PC-9 (cell line): ENCODE measurements around the gene MRPS33. TPM values are rescaled to one million over a fixed set of nuclear protein-coding genes. Genes with fewer than 3 reads are reported as not detected.

Source experiments
- BruUV-seq: library from RNA; stranded (reverse); fragments of 400-500 nt; replicated peaks from 2 replicates; lab custom pipeline; 2021; lab: Mats Ljungman, UMichigan
- CTCF ChIA-PET: fragments of 300-600 bp; sonication (Branson Sonifier 250); formaldehyde crosslinking; loops from one replicate; lab custom pipeline; 2022; ENCODE audit warnings: antibody characterized with exemption; lab: Charles Lee
- POLR2A ChIA-PET: fragments of 300-600 bp; sonication (Branson Sonifier 250); formaldehyde crosslinking; loops from one replicate; lab custom pipeline; 2022; ENCODE audit warnings: antibody characterized with exemption; ENCODE audit not compliant: unreplicated experiment; lab: Charles Lee
- DNase-seq, 2 experiments: peaks; one replicate each; pipeline versions ENCODE4 v3.0.0 to v3.0.0-alpha.2; 2015 to 2022; ENCODE audit warnings: mixed read lengths in 1 of 2
- H2AFZ ChIP-seq: fragments of 200-600 bp; sonication (generic); 2 replicates; pipeline ENCODE4 v1.8.1; 2017; ENCODE audit warnings: antibody characterized with exemption
- H3F3A ChIP-seq: fragments of 200-600 bp; sonication (generic); 2 replicates; pipeline ENCODE4 v1.8.1; 2017; ENCODE audit warnings: antibody characterized with exemption, mild to moderate bottlenecking, low read depth; ENCODE audit not compliant: insufficient read depth
- H3K27ac ChIP-seq: fragments of 200-600 bp; sonication (generic); 2 replicates; pipeline ENCODE4 v1.6.1; 2016; ENCODE audit warnings: mixed run types
- H3K27me3 ChIP-seq: fragments of 200-600 bp; sonication (generic); 2 replicates; pipeline ENCODE4 v1.6.1; 2016; ENCODE audit warnings: low read depth, mixed run types; ENCODE audit not compliant: insufficient read depth
- H3K36me3 ChIP-seq: fragments of 200-600 bp; sonication (generic); 2 replicates; pipeline ENCODE4 v1.6.1; 2016; ENCODE audit warnings: low read depth, mixed run types
- H3K4me1 ChIP-seq: fragments of 200-600 bp; sonication (generic); replicated peaks from 2 replicates; pipeline ENCODE4 v1.6.1; 2016; ENCODE audit warnings: mixed run types; ENCODE audit not compliant: insufficient read depth
- H3K4me2 ChIP-seq: fragments of 200-600 bp; sonication (generic); 2 replicates; pipeline ENCODE4 v1.6.1; 2017; ENCODE audit warnings: mixed run types
- H3K4me3 ChIP-seq: fragments of 200-600 bp; sonication (generic); 2 replicates; pipeline ENCODE4 v1.6.1; 2016; ENCODE audit warnings: mixed run types
- H3K79me2 ChIP-seq: fragments of 200-600 bp; sonication (generic); 2 replicates; pipeline ENCODE4 v1.6.1; 2017; ENCODE audit warnings: low read depth, mixed run types
- H3K9me2 ChIP-seq: fragments of 200-600 bp; sonication (generic); 2 replicates; pipeline ENCODE4 v1.8.1; 2017; ENCODE audit warnings: mild to moderate bottlenecking; ENCODE audit not compliant: insufficient read depth
- H3K9me3 ChIP-seq: fragments of 200-600 bp; sonication (generic); 2 replicates; pipeline ENCODE4 v1.8.1; 2016; ENCODE audit warnings: low read depth; ENCODE audit not compliant: insufficient read depth
- H4K20me1 ChIP-seq: fragments of 200-600 bp; sonication (generic); 2 replicates; pipeline ENCODE4 v1.8.1; 2017; ENCODE audit not compliant: insufficient read depth
- EZH2 ChIP-seq: fragments of 200-600 bp; sonication (generic); IDR thresholded peaks from 2 replicates; pipeline ENCODE4 v1.8.0; 2017; ENCODE audit warnings: antibody characterized with exemption, low read depth
- intact Hi-C: fragments of 100-400 bp; cut with micrococcal nuclease; formaldehyde crosslinking; loops from one replicate; pipeline ENCODE4 v1.10.0; 2022; ENCODE audit not compliant: unreplicated experiment
- total RNA-seq: library from RNA; stranded (reverse); gene quantifications from 2 replicates; pipeline ENCODE4 v1.2.3, GENCODE V29; 2021
- TF ChIP-seq, protein P1 (sequence below): fragments of 200-600 bp; sonication (generic); conservative IDR thresholded peaks from 2 replicates; pipeline ENCODE4 v1.6.1; 2017; ENCODE audit warnings: mixed run types, antibody characterized with exemption, mild to moderate bottlenecking, moderate library complexity

The MRPS33 gene
- total RNA-seq, 1 experiment from 2014 or later, result 84.4 TPM

DNA sequence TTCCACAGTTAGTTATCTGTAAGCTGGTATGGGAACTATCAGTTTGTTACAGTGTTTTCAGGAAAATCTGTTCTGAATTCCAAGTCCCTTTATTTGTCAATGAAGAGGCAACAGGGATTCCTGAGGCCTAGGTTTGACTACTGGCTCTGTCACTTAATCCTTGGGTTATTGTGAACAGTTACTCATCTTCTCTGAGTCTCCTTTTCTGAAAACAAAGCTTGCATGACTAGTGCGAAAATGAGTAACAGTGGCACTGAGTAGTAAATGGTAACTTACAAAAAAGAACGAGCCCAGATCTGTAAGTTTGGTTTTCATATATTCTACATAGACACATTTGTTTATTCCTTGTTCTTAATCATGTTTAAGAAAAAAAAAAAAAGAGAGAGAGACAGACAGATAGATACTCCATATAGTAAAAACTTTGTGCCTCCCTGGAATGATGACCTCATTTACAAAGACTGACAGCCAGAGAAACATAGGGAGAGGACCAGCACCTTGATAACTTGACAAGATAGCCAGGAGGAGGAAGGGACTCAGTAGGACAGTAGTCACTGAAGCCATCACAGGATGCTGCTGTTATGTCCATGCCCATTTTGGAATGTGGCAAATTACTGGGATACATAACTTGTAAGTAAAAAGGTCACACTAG is 1.9 kb downstream of the MRPS33 start:
- H3K27ac ChIP-seq, result no peak overlapping the region
- CTCF ChIA-PET, result no interaction called here
- intact Hi-C loops, result loop anchor here (1.0 to 10.0 kb wide), 6 partner anchors 202 to 608 kb away; partner anchors contain the start of genes ADCK2 and RAB19

DNA sequence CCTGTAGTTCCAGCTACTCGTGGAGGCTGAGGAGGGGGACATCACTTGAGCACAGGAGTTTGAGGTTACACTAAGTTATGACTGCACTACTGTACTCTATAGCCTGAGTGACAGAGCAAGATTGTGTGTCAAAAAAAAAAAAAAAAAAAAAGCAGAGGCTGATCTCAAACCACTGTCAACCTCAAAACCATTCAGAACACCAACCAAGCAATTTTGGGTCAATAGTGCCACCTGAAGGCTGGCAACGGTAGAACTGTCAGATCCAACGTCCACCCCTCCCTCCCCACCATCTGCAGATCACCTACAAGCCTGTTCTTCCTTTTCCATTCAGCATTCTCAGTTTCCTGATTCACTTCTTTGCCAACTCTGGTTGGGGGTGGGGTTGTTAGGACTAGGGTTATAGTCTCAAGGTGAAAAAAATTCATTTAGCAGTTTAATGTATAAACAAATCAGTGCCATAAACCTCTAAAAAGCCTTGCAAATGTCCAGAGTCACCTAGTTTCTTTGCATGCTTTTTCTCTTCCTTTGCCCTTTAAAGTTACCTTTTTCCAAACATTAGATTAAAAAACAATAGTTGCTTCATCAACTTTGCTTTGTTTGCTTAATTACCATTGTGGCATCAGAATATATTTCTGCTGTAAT is 2.6 kb downstream of the MRPS33 start:
- Histone ChIP-seq H3K4me1 (peaks cover 16% of the 10 kb centered on the region), H3F3A (no peaks in the 10 kb centered on the region; the same call in 1 of the 2 replicates), H3K9me2 (no peaks in the 10 kb centered on the region), H4K20me1 (no peaks in the 10 kb centered on the region), H3K27me3 (peaks cover 9% of the 10 kb centered on the region; the same call in 1 of the 2 replicates), H3K4me2 (no peak overlapping the region), H2AFZ (no peak overlapping the region), H3K79me2 (peaks cover 32% of the 10 kb centered on the region), H3K36me3 (no peaks in the 10 kb centered on the region), H3K9me3 (no peaks in the 10 kb centered on the region), H3K27ac (no peak overlapping the region), H3K4me3 (no peak overlapping the region)
- peak; percentile 70 to 79 for DNase-seq
- TF ChIP-seq, protein P1, sequence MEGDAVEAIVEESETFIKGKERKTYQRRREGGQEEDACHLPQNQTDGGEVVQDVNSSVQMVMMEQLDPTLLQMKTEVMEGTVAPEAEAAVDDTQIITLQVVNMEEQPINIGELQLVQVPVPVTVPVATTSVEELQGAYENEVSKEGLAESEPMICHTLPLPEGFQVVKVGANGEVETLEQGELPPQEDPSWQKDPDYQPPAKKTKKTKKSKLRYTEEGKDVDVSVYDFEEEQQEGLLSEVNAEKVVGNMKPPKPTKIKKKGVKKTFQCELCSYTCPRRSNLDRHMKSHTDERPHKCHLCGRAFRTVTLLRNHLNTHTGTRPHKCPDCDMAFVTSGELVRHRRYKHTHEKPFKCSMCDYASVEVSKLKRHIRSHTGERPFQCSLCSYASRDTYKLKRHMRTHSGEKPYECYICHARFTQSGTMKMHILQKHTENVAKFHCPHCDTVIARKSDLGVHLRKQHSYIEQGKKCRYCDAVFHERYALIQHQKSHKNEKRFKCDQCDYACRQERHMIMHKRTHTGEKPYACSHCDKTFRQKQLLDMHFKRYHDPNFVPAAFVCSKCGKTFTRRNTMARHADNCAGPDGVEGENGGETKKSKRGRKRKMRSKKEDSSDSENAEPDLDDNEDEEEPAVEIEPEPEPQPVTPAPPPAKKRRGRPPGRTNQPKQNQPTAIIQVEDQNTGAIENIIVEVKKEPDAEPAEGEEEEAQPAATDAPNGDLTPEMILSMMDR, result peak; percentile 76
- no peak for TF ChIP-seq EZH2
- no TSS peak for BruUV-seq
- intact Hi-C loops, result loop anchor here (1.0 to 10.0 kb wide), 6 partner anchors 201 to 607 kb away; partner anchors contain the start of genes ADCK2 and RAB19
- ChIA-PET POLR2A (no interaction called here), CTCF (interaction anchor here (1.6 kb wide), 1 partner anchor 201 kb away, joined by 11 read pairs; no protein-coding TSS in a partner anchor)

More for the DNA sequence above, 1.9 kb downstream of the MRPS33 start:
- H3K4me2 ChIP-seq, result peak overlapping the region; percentile 83
- peak overlapping the region; percentile 91; the same call in 1 of the 2 replicates for H3K4me3 ChIP-seq
- POLR2A ChIA-PET, result no interaction called here
- no peaks in the 10 kb centered on the region for H3K9me2 ChIP-seq
- H3K27me3 ChIP-seq, result peaks cover 16% of the 10 kb centered on the region; the same call in 1 of the 2 replicates
- no peak overlapping the region for H2AFZ ChIP-seq
- no peaks in the 10 kb centered on the region for H4K20me1 ChIP-seq
- H3K4me1 ChIP-seq, result peaks cover 16% of the 10 kb centered on the region
- no peaks in the 10 kb centered on the region for H3K9me3 ChIP-seq
- no peak for DNase-seq
- no peaks in the 10 kb centered on the region; the same call in 1 of the 2 replicates for H3F3A ChIP-seq
- TF ChIP-seq, protein P1, result no peak
- no peak for TF ChIP-seq EZH2
- H3K36me3 ChIP-seq, result no peaks in the 10 kb centered on the region
- peaks cover 32% of the 10 kb centered on the region for H3K79me2 ChIP-seq
- BruUV-seq, result no TSS peak

DNA sequence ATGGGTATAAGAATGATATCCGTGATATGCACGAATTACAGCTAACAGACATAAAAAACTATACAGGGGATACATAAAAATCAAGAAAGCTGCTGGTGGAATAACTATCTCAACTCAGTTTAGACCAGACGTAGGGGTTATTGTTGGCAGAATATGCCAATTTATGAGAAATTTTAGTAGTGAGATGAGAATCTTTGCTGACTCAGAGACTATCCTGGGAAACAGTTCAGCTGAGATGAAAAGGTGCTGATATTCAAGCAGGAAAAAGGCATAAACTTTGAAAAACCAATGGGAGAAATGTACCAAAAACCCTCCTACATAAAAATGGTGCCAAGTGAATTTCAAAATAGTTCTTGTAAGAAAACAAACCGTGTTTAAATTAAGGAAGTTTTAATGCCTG is 3.3 kb downstream of the MRPS33 start:
- peaks cover 2% of the 10 kb centered on the region; the same call in 1 of the 2 replicates for H3K27me3 ChIP-seq
- no peaks in the 10 kb centered on the region for H3K36me3 ChIP-seq
- no peak for DNase-seq
- H3K4me3 ChIP-seq, result no peak overlapping the region
- TF ChIP-seq, protein P1, result no peak
- TF ChIP-seq EZH2, result no peak
- peaks cover 32% of the 10 kb centered on the region for H3K79me2 ChIP-seq
- H3K9me2 ChIP-seq, result no peaks in the 10 kb centered on the region
- H3K4me1 ChIP-seq, result peaks cover 16% of the 10 kb centered on the region
- H2AFZ ChIP-seq, result no peak overlapping the region
- H3K4me2 ChIP-seq, result no peak overlapping the region
- intact Hi-C loops, result loop anchor here (5.0 to 10.0 kb wide), 4 partner anchors 279 to 607 kb away; partner anchors contain the start of genes ADCK2 and RAB19
- no peak overlapping the region for H3K27ac ChIP-seq
- no peaks in the 10 kb centered on the region for H4K20me1 ChIP-seq
- ChIA-PET CTCF (interaction anchor here (1.6 kb wide), 1 partner anchor 200 kb away, joined by 11 read pairs; no protein-coding TSS in a partner anchor), POLR2A (no interaction called here)
- no TSS peak for BruUV-seq
- H3F3A ChIP-seq, result no peaks in the 10 kb centered on the region; the same call in 1 of the 2 replicates
- H3K9me3 ChIP-seq, result no peaks in the 10 kb centered on the region
